HepG2 (cell line): ENCODE results near the gene JAK2. TPM values are rescaled to one million over a fixed set of nuclear protein-coding genes. Genes with fewer than 3 reads are reported as not detected.
A peak's percentile ranks its signal among the peaks of the same experiment; 100 is the strongest.

ENCODE experiments used
- ATAC-seq: fragments of 200-7000 bp; cut with Tn5 transposase; 3 replicates; pipeline ENCODE4 v1.9.1; 2020; ENCODE audit warnings: mild to moderate bottlenecking, moderate library complexity
- BruUV-seq: library from RNA; stranded (reverse); fragments of 400-500 nt; replicated peaks from 2 replicates; lab custom pipeline; 2021; lab: Mats Ljungman, UMichigan
- CTCF ChIA-PET: fragments of 300-600 bp; formaldehyde crosslinking; extraction: SDS; loops from one replicate; lab custom pipeline; 2021; ENCODE audit warnings: low total read pairs, inconsistent platforms, low intra/inter-chr PET ratio; lab: Yijun Ruan, JAX
- POLR2A ChIA-PET: fragments of 350-600 bp; sonication (Branson Sonifier 250); formaldehyde crosslinking; loops from one replicate; lab custom pipeline; 2020; ENCODE audit warnings: antibody characterized with exemption, inconsistent platforms; lab: Yijun Ruan, JAX
- DNase-seq: peaks from one replicate; pipeline ENCODE4 v3.0.0-alpha.2; 2015; ENCODE audit warnings: low spot score
- FAIRE-seq: peaks from 3 replicates; lab custom pipeline; 2011; peaks lifted over from hg19 to GRCh38; lab: Jason Lieb, UNC
- H2AFZ ChIP-seq: one replicate; pipeline ENCODE4 v1.6.1; 2011; ENCODE audit warnings: low read length, inconsistent platforms
- H3K27ac ChIP-seq: fragments of 300-600 bp; 3 replicates; pipeline ENCODE4 v1.8.0; 2011; ENCODE audit warnings: mixed run types, mild to moderate bottlenecking, mixed read lengths, low read length, inconsistent platforms; ENCODE audit not compliant: insufficient read depth; ENCODE audit errors: extremely low read length
- H3K27me3 ChIP-seq, 2 experiments: fragments of 200-600 bp in 1 of 2; 2 replicates in 1 of 2; 3 replicates in 1 of 2; pipeline versions ENCODE4 v1.6.0 to v1.8.0; 2011; ENCODE audit warnings: low read length in 2 of 2, mild to moderate bottlenecking in 2 of 2, moderate library complexity in 2 of 2, inconsistent platforms in 1 of 2; ENCODE audit not compliant: insufficient read depth in 2 of 2, control insufficient read depth in 1 of 2
- H3K36me3 ChIP-seq, 2 experiments: fragments of 200-600 bp in 1 of 2; replicated peaks in 1 of 2; 2 replicates in 1 of 2; 3 replicates in 1 of 2; pipeline versions ENCODE4 v1.5.1 to v1.8.0; 2011; ENCODE audit warnings: low read length in 2 of 2, inconsistent platforms in 1 of 2; ENCODE audit not compliant: insufficient read depth in 2 of 2, control insufficient read depth in 1 of 2
- H3K4me1 ChIP-seq: 2 replicates; pipeline ENCODE4 v1.5.1; 2012; ENCODE audit warnings: low read length, inconsistent platforms; ENCODE audit not compliant: insufficient read depth
- H3K4me2 ChIP-seq: 2 replicates; pipeline ENCODE4 v1.6.0; 2011; ENCODE audit warnings: low read depth, low read length, inconsistent platforms
- H3K4me3 ChIP-seq, 3 experiments: fragments of 200-600 bp in 1 of 3; sonication (generic), shearing (Covaris generic) in 1 of 3; replicated peaks in 1 of 3; 2 replicates each; pipeline ENCODE4 v1.5.1; 2011 to 2016; ENCODE audit warnings: low read length in 3 of 3, inconsistent platforms in 2 of 3, low read depth in 2 of 3, mild to moderate bottlenecking in 2 of 3, control low read depth in 1 of 3, mixed read lengths in 1 of 3; ENCODE audit not compliant: insufficient read depth in 1 of 3
- H3K79me2 ChIP-seq: one replicate; pipeline ENCODE4 v1.6.1; 2011; ENCODE audit warnings: low read length, inconsistent platforms; ENCODE audit not compliant: insufficient read depth
- H3K9ac ChIP-seq: 2 replicates; pipeline ENCODE4 v1.6.0; 2011; ENCODE audit warnings: mild to moderate bottlenecking, low read depth, low read length, inconsistent platforms; ENCODE audit not compliant: insufficient read depth
- H3K9me3 ChIP-seq: 2 replicates; pipeline ENCODE4 v1.5.1; 2012; ENCODE audit warnings: mild to moderate bottlenecking, low read length
- H4K20me1 ChIP-seq: 2 replicates; pipeline ENCODE4 v1.6.0; 2011; ENCODE audit warnings: inconsistent platforms, mild to moderate bottlenecking, low read length, moderate library complexity; ENCODE audit not compliant: insufficient read depth
- ATF3 ChIP-seq: sonication (generic); formaldehyde crosslinking; IDR thresholded peaks from 2 replicates; pipeline ENCODE4 v1.4.0; 2020; ENCODE audit warnings: missing genetic modification reagents
- HNF4G ChIP-seq, 2 experiments: sonication (generic) in 1 of 2; formaldehyde crosslinking in 1 of 2; IDR thresholded peaks; 2 replicates each; pipeline versions ENCODE4 v1.4.0 to v1.6.1; 2011 to 2020; ENCODE audit warnings: borderline replicate concordance in 2 of 2, low read depth in 2 of 2, mild to moderate bottlenecking in 2 of 2, low read length in 1 of 2, missing genetic modification reagents in 1 of 2, moderate library complexity in 1 of 2
- NAIF1 ChIP-seq: sonication (generic); formaldehyde crosslinking; IDR thresholded peaks from 2 replicates; pipeline ENCODE4 v1.5.0; 2020; ENCODE audit warnings: mild to moderate bottlenecking, missing genetic modification reagents, borderline replicate concordance
- NR2F6 ChIP-seq, 2 experiments: IDR thresholded peaks; 2 replicates each; pipeline ENCODE4 v1.6.1; 2016; ENCODE audit warnings: antibody characterized with exemption in 1 of 2, mild to moderate bottlenecking in 1 of 2
- SATB2 ChIP-seq: sonication (generic); formaldehyde crosslinking; IDR thresholded peaks from 2 replicates; pipeline ENCODE4 v1.5.0; 2020; ENCODE audit warnings: missing genetic modification reagents
- SIX1 ChIP-seq: sonication (generic); formaldehyde crosslinking; IDR thresholded peaks from 2 replicates; pipeline ENCODE4 v1.4.0; 2020; ENCODE audit warnings: missing genetic modification reagents, borderline replicate concordance
- SOX13 ChIP-seq, 3 experiments: fragments of 450-650 bp in 1 of 3; sonication (generic) in 1 of 3; formaldehyde crosslinking in 1 of 3; IDR thresholded peaks in 2 of 3; conservative IDR thresholded peaks in 1 of 3; 2 replicates each; pipeline versions ENCODE4 v1.5.0 to v1.6.1; 2016 to 2020; ENCODE audit warnings: antibody characterized with exemption in 1 of 3, mild to moderate bottlenecking in 1 of 3, missing compliant biosample characterization in 1 of 3, missing genetic modification reagents in 1 of 3, moderate library complexity in 1 of 3
- TAF15 ChIP-seq: fragments of 200-400 bp; formaldehyde crosslinking; IDR thresholded peaks from one replicate; pipeline ENCODE4 v1.6.1; 2018; ENCODE audit warnings: mild to moderate bottlenecking, low read depth, low read length; ENCODE audit not compliant: poor library complexity, severe bottlenecking
- ZNF562 ChIP-seq: sonication (generic); formaldehyde crosslinking; IDR thresholded peaks from 2 replicates; pipeline ENCODE4 v1.8.0; 2022; ENCODE audit warnings: missing genetic modification reagents, borderline replicate concordance
- ZNF678 ChIP-seq: sonication (generic); formaldehyde crosslinking; IDR thresholded peaks from 2 replicates; pipeline ENCODE4 v1.4.0; 2020; ENCODE audit warnings: mild to moderate bottlenecking, missing genetic modification reagents
- ZNF720 ChIP-seq: sonication (generic); formaldehyde crosslinking; IDR thresholded peaks from 2 replicates; pipeline ENCODE4 v1.4.0; 2020; ENCODE audit warnings: missing genetic modification reagents
- WGBS: methylation state at CpG from one replicate; pipeline ENCODE4 v1.1.6; 2017; ENCODE audit warnings: low lambda C conversion rate; 5-methylcytosine and 5-hydroxymethylcytosine counted together
- in situ Hi-C: cut with HindIII; loops from 2 replicates; pipeline ENCODE4 v1.10.0; 2017; ENCODE audit warnings: low pct_unique_long_range_greater_than_20kb; ENCODE audit not compliant: extremely low pct_ligation_motif_present
- intact Hi-C: fragments of 100-400 bp; cut with micrococcal nuclease; formaldehyde crosslinking; loops from one replicate; pipeline ENCODE4 v1.10.0; 2022; ENCODE audit not compliant: unreplicated experiment
- polyA plus RNA-seq, 8 experiments: library from polyadenylated mRNA; depleted of rRNA in 3 of 8; stranded (reverse) in 7 of 8; unstranded in 1 of 8; fragments of >200 nt; fragmentation: Illumina TruSeq in 4 of 8; extraction: Trizol in 4 of 8; gene quantifications; 2 replicates each; pipeline versions ENCODE4 v1.2.1 to v1.2.3, GENCODE V29; 2011 to 2016; ENCODE audit warnings: low read depth in 4 of 8, missing spikeins in 1 of 8, mixed read lengths in 1 of 8; ENCODE audit not compliant: insufficient read depth in 1 of 8
- total RNA-seq, 5 experiments: library from RNA; depleted of rRNA; stranded (reverse); fragments of >200 nt; fragmentation: Illumina TruSeq; extraction: Trizol; gene quantifications; 2 replicates each; pipeline ENCODE4 v1.2.3, GENCODE V29; 2016; ENCODE audit warnings: low read depth in 1 of 5
- TF ChIP-seq, protein P1 (sequence below): sonication (generic); formaldehyde crosslinking; IDR thresholded peaks from 2 replicates; pipeline ENCODE4 v1.8.1; 2023; ENCODE audit warnings: mild to moderate bottlenecking, missing genetic modification reagents

The JAK2 gene
- total and polyA plus RNA-seq, 2 of the 13 experiments (the other 11 are each of a cell fraction or from before 2014, with no cell fraction given), result 1.1 to 4.1 TPM

GRCh38 chr9:4986296-4986695 lies 1.2 kb downstream of the JAK2 start:
- no peaks in the 10 kb centered on the region for H3K36me3 ChIP-seq
- POLR2A ChIA-PET, result interaction anchor here (2.2 to 2.3 kb wide), 2 partner anchors 147 to 246 kb away, joined by 8 to 17 read pairs; partner anchors contain the start of gene AK3
- H4K20me1 ChIP-seq, result no peaks in the 10 kb centered on the region
- peak overlapping the region; percentile 88 for H3K4me2 ChIP-seq
- intact Hi-C loops, result loop anchor here (1.0 to 10.0 kb wide), 4 partner anchors 124 to 619 kb away; partner anchors contain the start of gene PLGRKT
- ATAC-seq, result no peak
- H3K79me2 ChIP-seq, result no peaks in the 10 kb centered on the region
- TF ChIP-seq NR2F6 (IDR thresholded peaks at IDR 0.05), result no peak
- no peak for TF ChIP-seq NR2F6 (CRISPR knock-in tag; IDR thresholded peaks at IDR 0.05)
- TF ChIP-seq SOX13 (IDR thresholded peaks at IDR 0.05), result no peak
- TF ChIP-seq SOX13 (CRISPR knock-in tag; conservative IDR thresholded peaks at IDR 0.05 in 1 of 2, IDR thresholded peaks at IDR 0.05 in 1 of 2), result no peak
- TF ChIP-seq HNF4G (IDR thresholded peaks at IDR 0.05; ENCODE audit: borderline replicate concordance, low read depth, low read length), result no peak
- TF ChIP-seq HNF4G (CRISPR knock-in tag; IDR thresholded peaks at IDR 0.05; ENCODE audit: borderline replicate concordance, low read depth), result no peak
- 0 out of 2 replicates have a peak, but pooled peaks have one; percentile 10 for TF ChIP-seq NAIF1 (CRISPR knock-in tag)
- TF ChIP-seq, all 625 proteins: peak for 1
- WGBS, result 46% methylated on average over 3 of the region's 3 CpGs
- FAIRE-seq (no peak), DNase-seq (no peak)
- Histone ChIP-seq H2AFZ (peak overlapping the region; percentile 28), H3K4me3 (peak overlapping the region; percentile 67 to 85 (median 81); a peak in 5 of 6 replicates), H3K9me3 (no peaks in the 10 kb centered on the region), H3K9ac (peak overlapping the region; percentile 83), H3K27ac (no peak overlapping the region), H3K27me3 (no peaks in the 10 kb centered on the region), H3K4me1 (peaks cover 43% of the 10 kb centered on the region)
- BruUV-seq, result no TSS peak
- in situ Hi-C loops, result loop anchor here (5.0 to 25.0 kb wide), 3 partner anchors 229 to 451 kb away; partner anchors contain the start of gene PLGRKT
- CTCF ChIA-PET, result no interaction called here

DNA sequence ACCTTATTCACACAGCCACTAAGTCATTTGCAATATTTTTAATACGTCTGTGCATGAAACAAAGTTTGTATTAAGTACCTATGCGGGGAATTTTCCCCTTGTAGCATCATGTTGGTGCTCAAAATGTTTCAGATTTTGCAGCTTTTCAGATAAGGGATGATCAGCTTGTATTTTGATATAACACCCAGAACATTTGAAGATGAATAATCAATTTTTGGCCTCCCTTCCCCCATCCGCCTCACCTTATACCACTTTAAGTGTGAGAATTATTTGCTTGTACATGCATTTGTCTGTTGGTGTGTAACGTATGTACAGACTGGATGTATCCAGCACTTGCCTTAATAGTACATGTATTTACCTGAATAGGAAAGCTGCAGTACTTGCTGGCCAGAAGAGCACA lies 1.7 kb downstream of the JAK2 start:
- no peak overlapping the region for H3K27ac ChIP-seq
- no peaks in the 10 kb centered on the region for H3K79me2 ChIP-seq
- no peak overlapping the region for H3K9ac ChIP-seq
- intact Hi-C loops (loop anchor here (1.0 to 10.0 kb wide), 4 partner anchors 124 to 618 kb away; partner anchors contain the start of gene PLGRKT), in situ Hi-C loops (loop anchor here (5.0 to 25.0 kb wide), 3 partner anchors 229 to 451 kb away; partner anchors contain the start of gene PLGRKT)
- POLR2A ChIA-PET, result no interaction called here
- peaks cover 43% of the 10 kb centered on the region for H3K4me1 ChIP-seq
- WGBS, result 95% methylated on average over 4 of the region's 4 CpGs
- no peaks in the 10 kb centered on the region for H4K20me1 ChIP-seq
- H3K36me3 ChIP-seq, result peaks cover 0 to under 1% of the 10 kb centered on the region in 2 experiments; a peak in 1 of 5 replicates
- peak overlapping the region; percentile 88 for H3K4me2 ChIP-seq
- FAIRE-seq (no peak), DNase-seq (no peak), ATAC-seq (no peak)
- no TSS peak for BruUV-seq
- no peaks in the 10 kb centered on the region for H3K9me3 ChIP-seq
- no peak overlapping the region for H2AFZ ChIP-seq
- CTCF ChIA-PET, result no interaction called here
- peak overlapping the region in 1 of 3 experiments; percentile 85; a peak in 1 of 6 replicates for H3K4me3 ChIP-seq
- H3K27me3 ChIP-seq, result no peaks in the 10 kb centered on the region
- TF ChIP-seq ATF3 (CRISPR knock-in tag) (no peak), ZNF678 (CRISPR knock-in tag) (no peak), TAF15 (no peak), HNF4G (IDR thresholded peaks at IDR 0.05; ENCODE audit: borderline replicate concordance, low read depth, low read length) (no peak), HNF4G (CRISPR knock-in tag; IDR thresholded peaks at IDR 0.05; ENCODE audit: borderline replicate concordance, low read depth) (no peak), SATB2 (no peak), ZNF562 (no peak), SIX1 (CRISPR knock-in tag) (no peak), ZNF720 (no peak)
- TF ChIP-seq, protein P1, sequence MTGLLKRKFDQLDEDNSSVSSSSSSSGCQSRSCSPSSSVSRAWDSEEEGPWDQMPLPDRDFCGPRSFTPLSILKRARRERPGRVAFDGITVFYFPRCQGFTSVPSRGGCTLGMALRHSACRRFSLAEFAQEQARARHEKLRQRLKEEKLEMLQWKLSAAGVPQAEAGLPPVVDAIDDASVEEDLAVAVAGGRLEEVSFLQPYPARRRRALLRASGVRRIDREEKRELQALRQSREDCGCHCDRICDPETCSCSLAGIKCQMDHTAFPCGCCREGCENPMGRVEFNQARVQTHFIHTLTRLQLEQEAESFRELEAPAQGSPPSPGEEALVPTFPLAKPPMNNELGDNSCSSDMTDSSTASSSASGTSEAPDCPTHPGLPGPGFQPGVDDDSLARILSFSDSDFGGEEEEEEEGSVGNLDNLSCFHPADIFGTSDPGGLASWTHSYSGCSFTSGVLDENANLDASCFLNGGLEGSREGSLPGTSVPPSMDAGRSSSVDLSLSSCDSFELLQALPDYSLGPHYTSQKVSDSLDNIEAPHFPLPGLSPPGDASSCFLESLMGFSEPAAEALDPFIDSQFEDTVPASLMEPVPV (CRISPR knock-in tag), result no peak
